ENCODE results near the gene AGAP9.
"Not testable (repeated sequence)": the region's sequence is repeated elsewhere in the genome, so short reads cannot be mapped to it uniquely, and the experiment has no call there.

The AGAP9 gene

GRCh38 chr10:47484786-47485185, 38.7 kb downstream of the AGAP9 start:
- not testable (repeated sequence) for DNase-seq

GRCh38 chr10:47483923-47484322, 39.5 kb downstream of the AGAP9 start, which contains the start of gene ANXA8:
Gene ANXA8, minus strand, starts transcription at chr10:47484115. Its CDS starts 182 bp downstream, at chr10:47483933.
- not testable (repeated sequence) for DNase-seq

DNA sequence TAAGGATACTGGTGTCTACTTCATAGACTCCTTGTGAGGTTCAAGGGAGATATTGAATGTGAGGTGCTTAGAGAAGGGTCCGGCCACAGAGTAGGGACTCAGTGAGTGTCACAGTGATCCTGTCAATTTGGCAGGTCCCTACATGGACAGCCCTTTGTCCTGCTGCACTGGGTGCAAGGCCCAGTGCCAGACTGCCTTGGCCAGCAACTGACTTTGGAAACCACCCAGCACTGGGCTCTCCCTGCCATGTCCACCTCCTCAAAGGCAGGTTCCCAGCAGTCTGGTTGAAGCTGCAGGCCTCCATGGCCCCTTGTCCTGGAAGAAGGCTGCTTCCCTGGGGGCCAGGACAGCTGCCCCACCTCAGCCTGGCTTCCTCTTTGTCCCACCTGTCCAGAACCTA, 41.1 kb downstream of the AGAP9 start:
- DNase-seq: not testable (repeated sequence)

- DNase-seq: not testable (repeated sequence)
Observed at GRCh38 chr10:47481768-47482181, 41.7 kb downstream of the AGAP9 start.

- DNase-seq: not testable (repeated sequence)
Observed at GRCh38 chr10:47481182-47481766, 42.2 kb downstream of the AGAP9 start.

- not testable (repeated sequence) for DNase-seq
Observed at GRCh38 chr10:47480133-47480532, 43.3 kb downstream of the AGAP9 start.

DNA sequence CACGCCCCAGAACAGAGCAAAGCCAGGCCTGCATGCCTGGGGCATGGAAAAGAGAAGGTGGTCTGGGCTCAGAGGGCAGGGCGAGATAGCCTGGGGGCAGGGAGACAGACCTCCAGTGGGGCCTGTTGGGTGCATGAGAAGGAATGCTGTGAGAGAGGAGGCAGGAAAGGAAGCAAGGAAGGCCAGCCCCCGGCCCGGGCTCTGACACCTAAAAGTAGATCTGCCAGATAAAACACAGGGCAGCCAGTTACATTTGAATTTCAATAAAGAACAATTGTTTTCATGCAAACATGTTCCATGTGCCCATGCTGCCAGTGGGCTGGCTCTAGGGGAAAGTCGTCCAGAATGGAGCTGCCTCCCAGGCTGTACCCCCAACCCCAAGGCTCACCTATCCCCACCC, 45.3 kb downstream of the AGAP9 start:
- not testable (repeated sequence) for DNase-seq

GRCh38 chr10:47477078-47477477, 46.4 kb downstream of the AGAP9 start:
- not testable (repeated sequence) for DNase-seq

DNA sequence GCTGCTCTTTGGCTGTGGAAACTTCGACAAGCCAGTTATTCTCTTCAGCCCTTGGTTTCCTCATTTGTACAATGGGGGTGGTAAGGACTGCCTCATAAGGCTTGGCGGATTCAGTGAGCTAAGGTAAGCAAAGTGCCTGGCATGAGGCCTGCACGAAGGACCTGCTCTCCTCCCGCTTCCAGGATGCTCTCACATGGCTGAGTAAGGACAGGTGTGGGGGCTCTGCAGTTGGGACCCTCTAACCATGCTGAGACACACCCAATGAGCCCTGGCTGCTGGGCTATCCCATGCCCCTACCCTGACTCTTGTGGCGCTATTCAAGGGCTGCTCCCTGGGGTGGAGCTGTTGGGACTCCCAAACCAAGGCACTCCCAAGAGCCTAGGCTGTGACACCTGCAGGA, 48.3 kb downstream of the AGAP9 start:
- not testable (repeated sequence) for DNase-seq

DNA sequence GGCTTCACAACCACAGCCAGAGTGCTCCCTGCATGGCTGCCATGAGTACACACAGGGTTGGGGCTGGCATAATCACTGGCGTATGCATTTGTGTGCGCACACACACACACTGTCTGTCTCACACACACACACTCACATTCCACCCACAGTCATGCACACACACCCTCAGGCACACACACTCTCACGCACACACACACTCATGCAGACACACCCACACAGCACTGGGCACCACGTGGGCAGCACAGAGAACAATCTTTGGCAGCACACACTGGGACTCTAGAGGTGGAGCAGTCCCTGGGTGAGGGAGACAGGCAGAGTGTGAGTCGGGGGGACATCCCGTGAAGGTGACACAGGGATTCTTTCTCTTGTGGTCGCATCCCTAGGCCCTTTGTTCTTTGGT, 49.9 kb downstream of the AGAP9 start:
- not testable (repeated sequence) for DNase-seq

DNA sequence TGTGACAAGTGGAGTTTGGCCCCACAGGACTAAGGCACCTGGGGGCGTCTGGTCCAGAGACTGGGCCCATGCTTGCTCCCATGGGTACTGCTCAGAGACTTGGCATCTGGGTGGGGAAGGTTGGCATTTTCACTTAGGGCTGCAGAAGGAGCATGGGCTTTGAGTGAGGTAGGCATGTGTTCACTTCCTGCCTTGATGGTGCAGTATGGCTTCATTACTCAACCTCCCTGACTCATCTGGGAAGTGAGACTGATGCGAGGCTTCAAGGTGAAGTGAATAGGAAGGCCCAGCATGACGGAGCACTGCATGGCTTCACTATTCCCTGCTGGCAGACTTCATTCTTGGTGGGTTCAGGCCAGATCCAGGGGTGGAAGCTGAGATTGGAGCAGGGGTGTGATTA, 50.8 kb downstream of the AGAP9 start:
- DNase-seq: not testable (repeated sequence)

- not testable (repeated sequence) for DNase-seq
Observed at GRCh38 chr10:47472072-47472471, 51.4 kb downstream of the AGAP9 start.

- DNase-seq: not testable (repeated sequence)
Observed at GRCh38 chr10:47468731-47469528, 54.5 kb downstream of the AGAP9 start.

GRCh38 chr10:47467957-47468356, 55.5 kb downstream of the AGAP9 start:
- not testable (repeated sequence) for DNase-seq

GRCh38 chr10:47467458-47467857, 56.0 kb downstream of the AGAP9 start:
- DNase-seq: not testable (repeated sequence)

GRCh38 chr10:47465216-47465917, 58.1 kb downstream of the AGAP9 start:
- not testable (repeated sequence) for DNase-seq

GRCh38 chr10:47462577-47463358, 60.7 kb downstream of the AGAP9 start:
- not testable (repeated sequence) for DNase-seq

GRCh38 chr10:47461261-47461687, 62.2 kb downstream of the AGAP9 start:
- peak; percentile 42 to 52 for DNase-seq

DNA sequence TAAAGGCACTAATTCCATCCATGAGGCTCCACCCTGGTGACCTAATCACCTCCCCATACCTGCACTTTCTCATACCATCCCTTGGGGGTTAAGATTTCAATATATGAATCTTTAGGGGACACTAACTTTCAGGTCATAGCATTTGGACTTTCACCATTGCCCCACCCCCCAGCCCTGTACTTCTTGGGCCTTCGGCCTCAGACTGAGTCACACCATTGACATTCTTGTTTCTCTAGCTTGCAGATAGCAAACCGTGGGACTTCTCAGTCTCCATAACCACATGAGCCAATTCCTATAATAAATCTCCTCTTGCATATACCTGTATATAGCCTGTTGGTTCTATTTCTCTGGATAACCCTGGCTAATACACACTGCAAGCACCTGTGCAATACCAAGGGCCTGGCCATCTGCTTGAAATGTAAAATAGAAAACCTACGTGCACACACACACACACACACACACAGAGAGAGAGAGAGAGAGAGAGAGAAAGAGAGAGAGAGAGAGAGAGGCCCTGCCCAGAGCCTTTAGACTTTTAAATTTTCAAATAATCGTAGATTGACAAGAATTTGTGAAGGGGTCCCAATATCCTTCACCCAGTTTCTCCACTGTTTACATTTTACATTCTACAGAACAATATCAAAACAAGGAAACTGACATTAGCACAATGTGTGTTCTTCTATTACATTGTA, 64.8 kb downstream of the AGAP9 start:
- no peak for DNase-seq

- no peak for DNase-seq
Observed at GRCh38 chr10:47457826-47458225, 65.6 kb downstream of the AGAP9 start.

- DNase-seq: no peak
Observed at GRCh38 chr10:47457528-47457820, 66.0 kb downstream of the AGAP9 start.
